Activated naive CD8-positive, alpha-beta T cell (primary cell): ENCODE data around the gene SH3TC1.

Experiments
- H3K27ac Mint-ChIP-seq: one replicate; pipeline ENCODE4 v1.8.0; 2021; ENCODE audit warnings: mixed read lengths
- H3K27me3 Mint-ChIP-seq: one replicate; pipeline ENCODE4 v1.8.0; 2021; ENCODE audit warnings: mixed read lengths
- H3K36me3 Mint-ChIP-seq: one replicate; pipeline ENCODE4 v1.8.0; 2021; ENCODE audit warnings: mixed read lengths
- H3K4me1 Mint-ChIP-seq: one replicate; pipeline ENCODE4 v1.8.0; 2021; ENCODE audit warnings: low read depth, mixed read lengths
- H3K4me3 Mint-ChIP-seq: one replicate; pipeline ENCODE4 v1.8.0; 2021; ENCODE audit warnings: mild to moderate bottlenecking, mixed read lengths
- H3K9me3 Mint-ChIP-seq: one replicate; pipeline ENCODE4 v1.8.0; 2021; ENCODE audit warnings: low read depth, mixed read lengths

SH3TC1 gene

DNA sequence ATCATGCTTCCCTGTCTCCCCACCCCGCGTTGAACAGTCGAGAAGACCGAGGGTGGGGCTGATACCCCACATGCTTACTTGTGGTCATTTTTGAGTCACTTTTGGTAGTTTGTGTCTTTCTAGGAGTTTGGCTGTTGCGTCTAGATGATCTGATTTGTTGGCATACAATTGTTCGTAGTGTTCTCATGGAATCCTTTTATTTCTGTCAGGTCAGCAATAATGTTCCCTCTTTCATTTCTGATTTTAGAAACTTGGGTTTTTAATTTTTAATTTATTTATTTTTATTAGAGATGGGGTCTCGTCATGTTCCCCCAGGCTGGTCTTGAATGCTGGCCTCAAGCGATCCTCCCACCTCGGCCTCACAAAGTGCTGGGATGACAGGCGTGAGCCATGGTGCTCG, 30.9 kb downstream of the SH3TC1 start:
- Mint-ChIP-seq H3K27me3 (no peaks in the 10 kb centered on the region), H3K36me3 (peaks cover 3% of the 10 kb centered on the region), H3K4me1 (peaks cover 37% of the 10 kb centered on the region), H3K27ac (no peak overlapping the region), H3K9me3 (no peaks in the 10 kb centered on the region), H3K4me3 (no peak overlapping the region)

DNA sequence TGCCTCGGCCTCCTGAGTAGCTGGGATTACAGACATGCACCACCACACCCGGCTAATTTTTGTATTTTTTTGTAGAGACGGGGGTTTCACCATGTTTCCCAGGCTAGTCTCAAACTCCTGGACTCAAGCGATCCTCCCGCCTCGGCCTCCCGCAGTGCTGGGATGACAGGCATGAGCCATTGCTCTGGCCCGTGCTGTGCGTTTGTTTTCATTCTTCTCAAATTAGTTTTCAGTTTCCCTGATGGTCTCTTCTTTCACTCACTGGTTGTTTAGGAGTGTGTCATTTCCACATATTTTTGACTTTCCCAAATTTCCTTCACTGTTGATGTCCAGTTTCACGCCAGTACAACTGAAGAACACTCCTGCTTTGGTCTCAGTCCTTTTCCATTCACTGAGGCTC, 31.8 kb downstream of the SH3TC1 start:
- Mint-ChIP-seq H3K4me1 (peaks cover 31% of the 10 kb centered on the region), H3K4me3 (no peak overlapping the region), H3K36me3 (peaks cover 3% of the 10 kb centered on the region), H3K9me3 (no peaks in the 10 kb centered on the region), H3K27ac (no peak overlapping the region), H3K27me3 (no peaks in the 10 kb centered on the region)

DNA sequence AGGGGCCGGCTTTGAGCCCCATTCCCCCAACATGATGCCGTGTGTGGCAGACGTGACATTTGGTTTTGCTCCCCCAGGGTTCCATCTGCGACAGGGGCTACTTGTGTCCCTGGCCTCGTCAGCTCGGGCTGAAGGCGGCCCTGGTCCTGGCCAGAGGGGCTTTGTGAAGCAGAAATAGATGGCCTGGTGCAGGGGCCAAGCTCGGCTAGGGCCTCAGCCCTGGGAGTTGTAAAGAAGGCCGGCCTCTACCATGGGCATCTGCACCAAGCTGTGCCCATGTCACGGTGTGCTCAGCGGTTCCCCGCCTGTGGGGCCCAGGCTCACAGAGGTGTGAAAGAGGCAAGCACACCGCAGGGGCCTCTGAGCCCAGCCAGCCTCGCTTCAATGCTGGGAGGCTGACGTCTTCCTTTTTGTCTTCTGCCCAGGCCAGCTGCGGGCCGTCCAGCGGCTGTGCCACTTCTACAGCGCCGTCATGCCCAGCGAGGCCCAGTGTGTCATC, 32.5 kb downstream of the SH3TC1 start:
- Mint-ChIP-seq H3K36me3 (peaks cover 3% of the 10 kb centered on the region), H3K27me3 (no peaks in the 10 kb centered on the region), H3K27ac (no peak overlapping the region), H3K4me1 (peaks cover 28% of the 10 kb centered on the region), H3K4me3 (no peak overlapping the region), H3K9me3 (no peaks in the 10 kb centered on the region)

DNA sequence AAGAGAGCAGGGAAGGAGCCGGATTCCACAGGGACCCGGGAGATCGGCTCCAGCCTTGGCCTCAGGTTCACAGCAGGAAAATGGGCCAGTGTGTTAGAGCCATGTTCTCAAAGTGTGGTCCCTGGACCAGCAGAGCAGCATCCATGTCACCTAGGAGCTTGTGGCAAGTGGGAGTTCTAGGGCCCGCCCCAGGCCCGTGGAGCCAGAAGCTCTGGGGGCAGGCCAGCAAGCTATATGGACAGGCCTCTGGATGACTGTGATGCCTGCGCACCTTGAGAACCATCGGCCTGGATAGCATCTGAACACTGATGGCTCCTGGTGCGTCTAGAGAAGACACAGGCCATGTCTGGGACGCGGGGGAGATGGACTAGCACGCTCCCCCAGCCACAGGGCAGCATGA, 33.7 kb downstream of the SH3TC1 start:
- Mint-ChIP-seq H3K36me3 (peaks cover 3% of the 10 kb centered on the region), H3K27ac (no peak overlapping the region), H3K4me3 (no peak overlapping the region)

DNA sequence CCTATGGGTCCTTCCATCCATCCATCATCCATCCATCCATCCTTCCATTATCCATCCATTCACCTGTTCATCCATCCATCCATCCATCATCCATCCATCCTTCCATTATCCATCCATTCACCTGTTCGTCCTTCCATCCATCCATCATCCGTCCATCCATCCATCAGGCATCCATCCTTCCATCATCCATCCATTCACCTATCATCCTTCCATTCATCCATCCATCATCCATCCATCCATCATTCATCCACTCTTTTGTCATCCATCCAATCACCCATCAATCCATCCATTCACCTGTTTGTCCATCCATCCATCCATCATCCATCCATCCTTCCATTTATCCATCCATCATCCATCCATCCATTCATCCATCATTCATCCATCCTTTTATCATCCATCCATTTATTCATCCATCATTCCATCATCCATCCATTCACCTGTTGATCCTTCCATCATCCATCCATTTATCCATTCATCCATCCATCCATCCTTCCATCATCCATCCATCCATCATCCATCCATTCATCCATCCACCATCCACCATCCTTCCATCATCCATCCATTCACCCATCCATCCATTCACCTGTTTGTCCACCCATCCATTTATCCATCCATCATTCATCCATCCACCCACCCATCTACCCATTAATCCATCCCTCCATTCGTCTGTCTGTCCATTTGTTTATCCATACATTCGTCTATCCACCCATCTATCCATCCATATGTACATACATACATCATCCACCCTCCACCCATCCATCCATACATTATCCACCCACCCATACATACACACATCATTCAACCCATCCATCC, 34.8 kb downstream of the SH3TC1 start:
- H3K4me1 Mint-ChIP-seq: peaks cover 15% of the 10 kb centered on the region
- no peaks in the 10 kb centered on the region for H3K9me3 Mint-ChIP-seq
- H3K36me3 Mint-ChIP-seq: peaks cover 3% of the 10 kb centered on the region
- H3K27me3 Mint-ChIP-seq: no peaks in the 10 kb centered on the region
- H3K4me3 Mint-ChIP-seq: no peak overlapping the region
- no peak overlapping the region for H3K27ac Mint-ChIP-seq

More for the DNA sequence above, 33.7 kb downstream of the SH3TC1 start:
- Mint-ChIP-seq H3K27me3 (no peaks in the 10 kb centered on the region), H3K9me3 (no peaks in the 10 kb centered on the region), H3K4me1 (peaks cover 24% of the 10 kb centered on the region)

DNA sequence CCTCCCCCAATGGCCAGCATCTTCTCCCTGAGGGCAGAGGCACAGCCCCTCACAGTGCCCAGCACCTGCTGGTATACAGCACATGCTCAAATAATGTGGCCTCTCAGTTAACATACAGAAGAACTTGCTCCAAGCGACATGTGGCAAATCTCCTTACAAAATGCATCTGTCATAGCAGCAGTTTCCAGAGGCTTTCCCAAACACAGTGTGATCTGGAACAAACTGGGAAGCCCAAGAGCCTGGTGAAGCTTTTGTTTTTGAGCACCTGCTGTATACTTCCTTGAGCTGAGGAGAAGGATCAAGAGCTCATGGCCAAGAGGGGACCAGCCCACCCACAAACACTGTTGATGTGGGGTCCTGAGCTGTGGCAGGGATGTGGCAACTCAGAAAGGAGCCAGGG, 35.6 kb downstream of the SH3TC1 start:
- no peaks in the 10 kb centered on the region for H3K9me3 Mint-ChIP-seq
- peaks cover 3% of the 10 kb centered on the region for H3K36me3 Mint-ChIP-seq
- no peak overlapping the region for H3K4me3 Mint-ChIP-seq
- peaks cover 10% of the 10 kb centered on the region for H3K4me1 Mint-ChIP-seq
- H3K27me3 Mint-ChIP-seq: no peaks in the 10 kb centered on the region
- H3K27ac Mint-ChIP-seq: no peak overlapping the region

DNA sequence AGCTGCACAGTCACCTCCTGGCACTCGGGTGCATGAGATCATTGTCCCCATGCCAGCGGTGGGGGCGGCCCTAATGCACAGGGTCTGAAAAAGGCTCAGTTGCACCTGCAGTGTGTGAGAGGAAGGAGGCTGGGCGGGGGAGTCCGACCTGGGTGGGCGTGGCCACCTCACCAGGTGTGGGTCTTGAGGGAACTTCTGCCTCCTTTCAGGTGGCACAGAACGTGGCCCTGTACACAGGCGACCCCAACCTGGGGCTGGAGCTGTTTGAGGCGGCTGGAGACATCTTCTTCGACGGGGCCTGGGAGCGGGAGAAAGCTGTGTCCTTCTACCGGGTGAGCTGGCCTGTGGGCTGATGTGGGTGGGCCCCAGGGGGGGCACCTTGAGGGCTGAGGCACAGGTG, 36.1 kb downstream of the SH3TC1 start:
- H3K27ac Mint-ChIP-seq: no peak overlapping the region
- peaks cover 8% of the 10 kb centered on the region for H3K4me1 Mint-ChIP-seq
- H3K27me3 Mint-ChIP-seq: no peaks in the 10 kb centered on the region

DNA sequence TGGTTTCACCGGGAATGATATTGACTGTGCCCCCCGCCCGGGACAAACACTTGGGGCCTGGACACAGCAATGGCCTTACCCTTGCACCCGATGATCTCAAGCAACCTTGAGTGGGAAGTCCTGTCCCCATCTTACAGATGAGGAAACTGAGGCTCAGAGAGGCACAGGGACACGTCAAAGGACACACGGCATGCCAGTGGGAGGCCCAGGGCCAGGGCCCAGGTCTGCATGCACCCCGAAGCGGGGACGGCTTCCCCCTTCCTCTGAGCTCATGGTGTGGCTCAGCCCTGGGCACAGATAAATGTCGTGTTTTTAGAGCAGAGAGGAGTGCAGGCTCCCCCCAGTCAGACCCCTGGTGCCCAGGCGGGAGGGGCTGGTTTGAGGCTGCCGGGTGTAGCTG, 36.6 kb downstream of the SH3TC1 start:
- Mint-ChIP-seq H3K27ac (no peak overlapping the region), H3K4me1 (peaks cover 4% of the 10 kb centered on the region), H3K4me3 (no peak overlapping the region), H3K36me3 (peaks cover 3% of the 10 kb centered on the region), H3K9me3 (no peaks in the 10 kb centered on the region), H3K27me3 (no peaks in the 10 kb centered on the region)

More for the DNA sequence above, 36.1 kb downstream of the SH3TC1 start:
- H3K9me3 Mint-ChIP-seq: no peaks in the 10 kb centered on the region
- H3K36me3 Mint-ChIP-seq: peaks cover 3% of the 10 kb centered on the region
- no peak overlapping the region for H3K4me3 Mint-ChIP-seq

DNA sequence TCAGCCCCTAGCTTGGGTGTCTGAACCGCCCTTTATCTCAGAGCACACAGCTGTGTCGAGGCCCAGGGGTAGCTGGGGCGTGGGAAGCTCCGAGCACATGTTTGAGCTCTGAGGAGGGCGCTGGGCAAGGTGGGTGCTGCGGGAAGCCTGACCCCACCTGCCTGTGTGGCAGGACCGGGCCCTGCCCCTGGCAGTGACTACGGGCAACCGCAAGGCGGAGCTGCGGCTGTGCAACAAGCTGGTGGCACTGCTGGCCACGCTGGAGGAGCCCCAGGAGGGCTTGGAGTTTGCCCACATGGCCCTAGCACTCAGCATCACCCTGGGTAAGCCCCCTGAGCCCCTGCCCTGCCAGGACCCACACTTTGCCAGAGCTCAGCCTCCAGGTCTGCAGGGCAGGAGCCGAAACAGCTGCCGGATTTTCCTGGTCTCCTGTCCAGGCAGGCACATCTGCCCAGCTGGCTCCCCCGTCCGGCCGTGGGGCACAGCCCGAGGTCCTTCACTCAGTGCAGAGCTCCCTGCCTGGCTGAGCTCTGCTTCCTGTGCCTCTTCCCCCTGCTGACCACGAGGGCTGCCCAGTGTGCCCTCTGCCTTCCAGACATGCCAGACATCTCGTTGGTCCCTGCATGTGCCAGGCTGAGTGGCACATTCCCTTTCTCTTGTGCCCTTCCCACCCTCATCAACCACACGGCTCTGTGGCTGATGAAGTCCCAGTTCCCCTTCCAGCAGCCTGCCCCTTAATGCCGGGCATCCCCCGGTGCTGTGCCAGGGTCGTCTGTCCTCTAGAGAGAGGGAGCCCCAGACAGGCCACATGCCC, 37.2 kb downstream of the SH3TC1 start:
- H3K9me3 Mint-ChIP-seq: no peaks in the 10 kb centered on the region
- peaks cover 3% of the 10 kb centered on the region for H3K36me3 Mint-ChIP-seq
- H3K27ac Mint-ChIP-seq: no peak overlapping the region
- no peak overlapping the region for H3K4me3 Mint-ChIP-seq
- peaks cover 1% of the 10 kb centered on the region for H3K4me1 Mint-ChIP-seq
- H3K27me3 Mint-ChIP-seq: no peaks in the 10 kb centered on the region

DNA sequence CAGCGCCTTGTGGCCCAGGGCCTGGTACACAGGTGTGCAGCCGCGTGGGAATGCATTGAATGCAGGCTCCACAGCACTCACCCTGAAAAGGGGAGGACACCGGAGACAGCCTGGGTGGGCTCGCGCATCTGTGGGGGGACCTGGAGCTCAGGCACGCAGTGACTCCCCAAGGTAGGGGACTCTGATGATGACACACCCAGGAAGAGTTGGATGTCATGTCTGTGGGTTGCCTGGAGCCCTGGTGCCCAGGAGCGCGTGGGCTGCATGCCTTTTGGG, 37.8 kb downstream of the SH3TC1 start:
- no peaks in the 10 kb centered on the region for H3K9me3 Mint-ChIP-seq
- no peaks in the 10 kb centered on the region for H3K27me3 Mint-ChIP-seq
- peaks cover 5% of the 10 kb centered on the region for H3K4me1 Mint-ChIP-seq
- no peak overlapping the region for H3K27ac Mint-ChIP-seq
- no peak overlapping the region for H3K4me3 Mint-ChIP-seq
- peaks cover 5% of the 10 kb centered on the region for H3K36me3 Mint-ChIP-seq

DNA sequence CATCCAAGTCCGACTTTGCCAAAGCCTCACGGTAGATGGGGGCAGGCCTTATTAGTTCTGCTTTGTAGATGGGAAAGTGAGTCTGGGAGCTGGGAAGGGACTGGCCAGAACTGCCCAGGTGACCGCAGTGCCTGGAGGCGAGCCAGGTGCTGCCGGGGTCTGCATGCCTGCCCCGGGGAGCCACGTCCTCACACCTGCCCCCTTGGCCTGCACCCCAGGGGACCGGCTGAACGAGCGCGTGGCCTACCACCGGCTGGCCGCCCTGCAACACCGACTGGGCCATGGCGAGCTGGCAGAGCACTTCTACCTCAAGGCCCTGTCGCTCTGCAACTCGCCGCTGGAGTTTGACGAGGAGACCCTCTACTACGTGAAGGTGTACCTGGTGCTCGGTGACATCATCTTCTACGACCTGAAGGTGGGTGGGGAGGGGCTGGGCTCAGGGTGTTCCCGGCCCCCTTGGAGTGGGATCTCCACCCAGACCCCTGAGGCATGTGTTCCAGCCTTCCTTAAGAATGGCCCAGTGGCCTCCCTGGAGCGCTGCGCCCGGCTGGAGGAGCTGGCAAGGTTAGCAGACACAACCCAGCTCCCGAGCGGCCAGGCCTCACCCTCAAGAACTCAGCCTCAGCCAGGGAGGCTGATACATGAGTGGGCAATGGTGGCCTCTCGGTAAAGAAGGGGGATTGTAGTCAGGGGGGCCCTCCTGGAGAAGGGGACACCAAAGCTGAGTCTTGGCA, 38.3 kb downstream of the SH3TC1 start:
- H3K9me3 Mint-ChIP-seq: no peaks in the 10 kb centered on the region
- no peaks in the 10 kb centered on the region for H3K27me3 Mint-ChIP-seq
- no peak overlapping the region for H3K27ac Mint-ChIP-seq
- H3K4me1 Mint-ChIP-seq: peaks cover 7% of the 10 kb centered on the region
- no peak overlapping the region for H3K4me3 Mint-ChIP-seq
- peaks cover 6% of the 10 kb centered on the region for H3K36me3 Mint-ChIP-seq

DNA sequence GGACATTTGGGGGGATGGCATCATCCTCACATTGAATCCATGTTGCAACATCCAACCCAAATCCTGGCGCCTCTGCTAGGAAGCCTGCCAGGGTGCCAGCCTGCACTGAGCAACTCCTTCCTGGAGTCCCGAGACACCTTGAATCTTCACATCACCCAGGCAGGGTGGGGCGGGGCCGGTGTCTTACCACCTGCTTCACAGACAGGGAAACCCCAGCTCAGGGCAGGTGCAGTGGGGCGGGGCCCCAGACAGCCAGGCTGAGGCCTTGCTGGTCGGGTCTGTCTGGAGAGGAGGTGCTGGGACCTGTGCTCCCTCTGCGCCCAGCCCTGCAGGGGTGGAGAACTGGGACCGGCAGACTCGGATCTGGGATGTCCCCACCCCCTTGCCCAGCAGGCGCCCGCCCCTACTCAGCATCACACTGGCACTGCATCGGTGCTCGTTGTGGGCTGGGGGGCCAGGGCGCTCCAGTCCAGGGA, 39.0 kb downstream of the SH3TC1 start:
- Mint-ChIP-seq H3K4me3 (no peak overlapping the region), H3K9me3 (no peaks in the 10 kb centered on the region), H3K27me3 (no peaks in the 10 kb centered on the region), H3K36me3 (peaks cover 6% of the 10 kb centered on the region), H3K27ac (no peak overlapping the region), H3K4me1 (peaks cover 7% of the 10 kb centered on the region)

DNA sequence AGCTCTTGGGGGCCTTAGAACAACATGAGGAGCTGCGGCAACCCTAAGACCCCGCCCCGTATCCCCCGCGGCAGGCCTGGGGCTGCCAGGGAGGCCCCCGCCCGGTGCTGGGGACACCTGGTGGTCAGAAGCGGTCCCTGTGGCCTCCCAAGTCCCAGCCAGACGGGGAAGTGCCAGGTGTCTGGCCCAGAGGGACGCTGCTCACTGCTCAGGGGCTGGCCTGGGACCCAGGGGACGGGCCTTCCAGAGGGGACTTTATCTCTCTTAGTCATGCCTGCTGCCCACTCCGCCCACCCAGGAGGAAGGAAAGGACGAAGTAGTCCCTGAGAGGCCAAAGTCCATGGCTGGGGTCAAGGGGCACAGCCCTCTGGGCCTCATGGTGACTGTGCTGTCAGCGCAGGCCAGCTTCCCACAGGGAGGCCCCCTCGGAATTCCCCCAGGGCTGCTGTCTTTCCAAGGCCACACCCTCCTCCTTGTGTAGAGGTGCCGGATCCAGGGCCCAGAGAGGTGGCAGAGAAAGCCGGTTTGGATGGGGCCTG, 39.5 kb downstream of the SH3TC1 start:
- no peaks in the 10 kb centered on the region for H3K27me3 Mint-ChIP-seq

DNA sequence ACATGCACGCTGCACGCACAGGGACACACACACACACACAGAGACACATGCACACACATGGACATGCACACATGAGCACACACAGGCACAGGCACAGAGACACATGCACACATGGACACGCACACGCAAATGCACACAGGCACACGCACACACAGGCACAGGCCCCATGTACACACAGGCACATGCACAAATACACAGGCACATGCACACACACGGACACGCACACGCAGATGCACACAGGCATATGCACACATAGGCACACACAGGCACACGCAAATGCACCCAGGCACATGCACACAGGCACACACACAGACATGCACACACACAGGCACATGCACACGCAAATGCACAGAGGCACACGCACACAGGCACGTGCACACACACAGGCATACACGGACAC, 40.1 kb downstream of the SH3TC1 start:
- Mint-ChIP-seq H3K27me3 (no peaks in the 10 kb centered on the region), H3K4me3 (no peak overlapping the region), H3K9me3 (no peaks in the 10 kb centered on the region), H3K4me1 (peaks cover 7% of the 10 kb centered on the region), H3K36me3 (peaks cover 6% of the 10 kb centered on the region), H3K27ac (no peak overlapping the region)

More for the DNA sequence above, 39.5 kb downstream of the SH3TC1 start:
- peaks cover 7% of the 10 kb centered on the region for H3K4me1 Mint-ChIP-seq
- H3K9me3 Mint-ChIP-seq: no peaks in the 10 kb centered on the region
- peaks cover 6% of the 10 kb centered on the region for H3K36me3 Mint-ChIP-seq
- H3K4me3 Mint-ChIP-seq: no peak overlapping the region
- H3K27ac Mint-ChIP-seq: no peak overlapping the region

DNA sequence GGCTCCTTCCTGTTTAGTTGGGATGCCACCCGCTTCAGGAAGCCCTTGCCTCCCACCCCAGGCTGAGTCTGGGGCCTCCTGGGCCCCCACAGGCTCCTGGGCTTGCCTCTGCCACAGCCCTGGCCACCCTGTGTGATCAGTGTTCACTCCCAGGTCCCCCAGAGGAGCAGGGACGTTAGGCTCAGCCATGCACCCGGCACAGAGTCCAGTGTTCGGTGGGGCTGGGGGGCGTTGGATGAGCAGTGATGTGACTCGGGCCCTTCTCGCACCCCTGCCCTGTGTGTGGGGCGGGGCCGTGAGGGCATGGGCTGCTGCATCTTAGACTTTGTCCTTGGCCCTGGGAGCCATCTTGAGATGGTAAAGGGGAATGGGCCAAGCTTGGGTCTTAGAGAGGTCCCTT, 40.6 kb downstream of the SH3TC1 start:
- no peak overlapping the region for H3K4me3 Mint-ChIP-seq
- peaks cover 4% of the 10 kb centered on the region for H3K36me3 Mint-ChIP-seq
- peaks cover 7% of the 10 kb centered on the region for H3K4me1 Mint-ChIP-seq
- no peaks in the 10 kb centered on the region for H3K9me3 Mint-ChIP-seq
- no peak overlapping the region for H3K27ac Mint-ChIP-seq
- no peaks in the 10 kb centered on the region for H3K27me3 Mint-ChIP-seq
